Endometrial microvascular endothelial cells (primary cell): ENCODE data around the gene NCKAP5. TPM values are rescaled to one million over a fixed set of nuclear protein-coding genes. Genes with fewer than 3 reads are reported as not detected.

Source experiments
- in situ Hi-C: cut with HindIII; loops from 2 replicates; pipeline ENCODE4 v1.10.0; 2017; ENCODE audit warnings: low sequenced_read_pairs, low pct_unique_long_range_greater_than_20kb; ENCODE audit errors: inconsistent ontology term
- total RNA-seq: library from RNA; depleted of rRNA; stranded (reverse); fragments of >200 nt; gene quantifications from one replicate; pipeline ENCODE4 v1.2.3, GENCODE V29; 2015; ENCODE audit errors: inconsistent ontology term

Gene NCKAP5
- total RNA-seq, 1 donor from 2014 or later, result 0.84 TPM

DNA sequence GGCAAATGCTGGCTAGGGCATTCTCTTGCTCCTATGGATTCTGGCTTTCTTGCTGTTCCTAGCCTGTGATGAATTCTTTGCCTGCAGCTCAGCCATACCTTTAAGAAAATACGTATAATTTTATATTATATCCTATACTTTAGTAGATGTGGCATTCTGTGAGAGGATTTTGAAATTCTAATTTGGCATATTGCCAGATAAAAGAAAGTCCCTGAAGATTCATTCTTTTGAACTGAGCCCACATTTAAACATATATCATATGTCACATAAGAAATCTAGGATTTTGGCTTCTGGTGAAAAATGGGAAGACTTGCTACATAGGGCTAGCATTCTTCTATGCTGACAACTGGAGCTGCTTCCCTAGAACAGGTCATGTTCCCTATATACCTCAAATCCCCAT lies 806.8 kb downstream of the NCKAP5 start:
- in situ Hi-C loops, result no loop called here

DNA sequence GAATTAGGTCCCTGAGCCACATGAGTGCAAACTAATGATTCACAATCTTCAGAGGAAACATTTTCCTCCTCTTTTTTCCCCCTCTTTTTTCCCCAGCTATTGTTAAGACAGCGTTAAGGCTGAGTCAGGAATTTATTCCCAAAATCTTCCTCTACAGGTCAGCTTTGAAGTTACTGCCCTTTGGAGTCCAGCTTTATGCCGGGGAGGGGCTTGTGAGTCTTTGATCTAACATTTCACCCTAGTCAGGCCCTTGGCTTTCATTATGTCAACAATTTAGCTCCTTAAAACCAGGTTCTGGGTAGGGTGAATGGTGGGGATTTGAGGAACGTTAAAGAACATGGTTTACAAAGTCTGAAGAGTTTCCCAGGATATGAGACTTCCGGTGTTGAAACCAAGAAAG lies 807.3 kb downstream of the NCKAP5 start:
- in situ Hi-C loops, result no loop called here

DNA sequence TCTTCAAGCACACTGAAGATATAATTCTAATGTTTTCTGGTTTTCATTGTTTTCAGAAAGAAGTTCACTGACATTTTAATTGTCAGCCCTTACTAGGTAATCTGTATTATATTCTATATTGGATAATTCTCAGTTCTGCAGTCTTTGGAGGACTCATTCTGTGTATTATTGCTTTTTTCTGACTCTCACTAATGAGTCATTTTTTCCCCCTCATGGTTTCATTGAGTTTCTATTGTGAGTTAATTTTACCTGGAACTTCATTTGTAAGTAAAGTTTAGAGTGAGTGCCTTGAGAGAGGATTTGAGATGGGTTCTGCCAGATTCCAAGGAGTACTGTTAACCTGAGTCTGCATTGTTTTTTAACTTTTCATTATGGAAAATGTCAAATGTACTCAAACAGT lies 807.9 kb downstream of the NCKAP5 start:
- in situ Hi-C loops, result no loop called here

DNA sequence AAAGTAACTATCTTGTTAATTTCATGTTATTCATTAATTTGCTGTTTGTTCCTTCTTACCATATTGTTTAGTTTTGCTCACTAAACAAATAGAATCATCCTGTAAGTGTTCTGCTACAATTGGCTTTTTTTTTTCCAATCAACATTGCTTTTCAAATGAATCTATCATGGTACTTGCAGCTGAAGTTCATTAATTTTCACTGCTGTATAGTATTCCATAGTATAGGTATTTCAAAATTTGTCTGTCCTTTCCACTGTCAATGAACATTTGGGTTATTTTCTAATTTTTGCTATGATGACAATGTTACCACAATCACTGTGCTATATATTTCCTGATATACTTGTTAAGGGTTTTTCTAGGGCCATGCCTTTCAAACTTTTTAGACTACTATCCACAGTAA lies 809.3 kb downstream of the NCKAP5 start:
- in situ Hi-C loops, result no loop called here

DNA sequence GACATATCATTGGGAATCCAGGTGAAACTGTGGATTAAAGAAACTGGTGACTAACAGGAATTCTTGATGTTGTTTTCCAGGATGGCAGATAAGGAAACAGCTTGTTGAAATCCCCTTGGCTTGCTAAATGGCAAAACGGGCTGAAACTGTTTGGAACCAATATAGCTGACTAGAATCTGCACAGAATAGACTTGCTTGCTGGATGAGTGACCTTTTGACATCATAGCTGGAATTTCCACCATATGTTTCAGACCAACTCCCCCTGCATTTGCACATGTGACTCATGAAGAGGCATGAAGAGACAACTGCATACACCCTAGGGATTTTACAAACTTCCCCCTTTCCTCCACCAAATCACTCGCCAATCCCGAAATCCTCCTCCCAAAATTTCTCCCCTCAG lies 810.6 kb downstream of the NCKAP5 start:
- in situ Hi-C loops, result no loop called here

DNA sequence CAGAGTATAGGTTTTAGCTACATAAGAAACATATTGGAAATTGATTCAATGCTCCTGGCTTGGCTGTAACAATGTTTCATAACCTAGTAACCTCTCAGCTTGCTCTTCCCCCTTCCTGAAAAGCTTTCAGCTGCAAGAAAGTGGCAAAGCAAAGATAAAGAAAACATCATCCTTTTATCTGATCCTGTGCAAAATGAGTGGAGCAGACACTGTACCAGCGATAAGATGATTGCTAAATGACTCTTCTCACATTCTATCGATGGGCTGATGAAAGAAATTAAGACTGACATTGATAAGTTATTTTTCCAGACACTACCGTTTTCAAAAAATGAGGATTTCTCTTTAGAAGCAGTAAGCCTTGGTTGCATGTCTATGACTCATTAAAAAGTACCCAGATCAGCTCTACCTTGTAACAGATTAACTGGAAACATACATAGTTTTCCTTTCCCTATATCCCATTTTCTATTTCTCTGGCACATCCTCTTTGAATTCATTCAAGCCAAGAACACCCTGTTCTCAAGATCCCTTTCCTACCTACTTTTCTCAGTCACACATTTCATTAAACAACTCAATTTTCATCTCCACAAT lies 811.2 kb downstream of the NCKAP5 start:
- in situ Hi-C loops, result no loop called here

DNA sequence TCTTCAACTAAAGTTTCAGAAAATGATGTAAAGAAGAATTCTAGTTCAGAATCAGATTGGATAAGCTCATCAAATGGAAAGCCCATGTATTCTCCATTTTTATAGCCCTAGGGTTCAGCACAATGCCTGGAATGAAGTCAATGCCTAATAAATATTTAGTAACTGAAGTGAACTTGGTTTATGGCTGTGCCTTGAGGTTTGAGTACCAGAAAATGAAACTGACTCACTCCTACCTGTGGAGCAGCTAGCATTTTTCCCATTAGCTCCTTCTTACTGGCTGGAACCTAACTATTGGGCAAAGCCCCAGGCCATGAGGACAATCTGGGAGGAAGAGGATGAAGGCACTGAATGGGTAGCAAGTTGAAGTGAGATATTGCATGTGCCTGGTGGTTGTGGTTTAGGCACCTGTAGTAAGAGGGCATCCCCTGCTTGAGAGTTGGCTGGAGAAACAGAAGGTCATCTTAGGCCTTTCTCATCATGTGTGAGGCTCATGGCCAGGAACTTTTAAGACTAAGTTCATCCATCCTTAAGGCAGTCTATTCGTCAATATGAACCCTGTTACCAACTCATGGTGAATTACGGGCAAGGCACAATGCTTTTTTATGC lies 813.3 kb downstream of the NCKAP5 start:
- in situ Hi-C loops, result no loop called here

DNA sequence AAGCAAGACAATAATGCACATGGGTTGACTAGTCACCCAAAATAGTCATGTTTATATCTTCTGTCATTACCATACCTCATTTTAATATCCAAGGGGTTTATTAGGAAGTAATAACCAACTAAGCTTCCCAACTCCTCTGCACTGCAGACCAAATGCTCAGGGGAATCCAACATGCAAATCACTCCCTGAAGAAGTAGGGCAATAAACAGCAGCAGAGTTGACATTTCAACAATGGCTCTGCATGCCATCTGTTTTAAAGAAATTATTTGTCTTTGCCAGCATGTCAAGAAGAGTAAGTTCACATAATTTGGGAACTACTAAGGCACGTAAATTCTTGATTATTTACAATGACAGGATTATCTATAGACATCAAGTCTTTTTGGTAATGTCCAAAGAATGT lies 813.9 kb downstream of the NCKAP5 start:
- in situ Hi-C loops, result no loop called here

DNA sequence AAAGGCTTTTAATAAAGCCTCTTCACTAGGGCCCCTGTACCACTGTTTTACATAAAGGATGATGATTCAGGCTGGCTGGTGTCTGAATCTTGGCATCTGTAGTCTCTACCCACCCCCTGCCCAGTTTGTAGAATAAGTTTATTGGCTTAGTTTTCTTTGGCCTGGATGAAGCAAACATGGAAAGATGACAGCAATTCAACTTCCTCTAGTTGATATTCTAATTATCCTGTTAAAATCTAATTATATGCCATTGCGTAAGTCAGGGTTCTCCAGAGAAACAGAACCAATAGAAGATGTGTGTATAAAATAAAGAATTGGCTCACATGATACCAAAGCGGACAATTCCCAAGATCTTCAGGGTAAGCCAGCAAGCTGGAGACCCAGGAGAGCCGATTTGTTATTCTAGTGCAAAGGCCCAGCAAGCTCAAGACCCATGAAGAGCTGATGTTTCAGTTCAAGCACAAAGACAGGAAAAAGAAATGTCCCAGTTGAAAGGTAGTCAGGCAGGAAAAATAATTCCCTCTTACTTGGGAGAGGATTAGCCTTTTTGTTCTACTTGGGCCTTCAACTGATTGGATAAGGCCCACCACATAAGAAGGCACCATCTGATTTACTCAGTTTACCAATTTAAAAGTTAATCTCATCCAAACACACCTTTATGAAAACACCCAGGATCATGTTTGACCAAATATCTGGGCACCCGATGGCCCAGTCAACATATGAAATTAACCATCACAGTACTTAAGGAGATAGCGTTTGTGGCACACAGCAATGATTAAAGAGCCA lies 815.6 kb downstream of the NCKAP5 start:
- in situ Hi-C loops, result no loop called here

DNA sequence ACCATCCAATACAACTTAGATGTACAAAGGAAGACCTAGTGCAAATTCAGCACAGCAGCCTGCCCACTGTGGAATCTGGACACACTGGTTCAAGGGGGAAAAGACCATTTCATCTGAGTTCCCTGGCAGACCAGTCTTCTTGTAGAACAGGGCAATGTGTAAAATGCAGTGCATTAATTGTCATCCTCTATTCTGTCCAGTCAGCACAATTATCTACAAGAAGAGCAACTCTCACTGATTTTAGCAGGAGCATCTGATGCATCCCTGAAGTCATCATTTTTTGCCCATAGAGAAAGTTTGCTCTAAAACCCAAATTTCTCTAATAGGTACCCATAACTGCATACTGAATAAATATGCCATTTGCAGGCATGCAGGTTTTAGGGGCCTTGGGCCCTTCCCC lies 816.4 kb downstream of the NCKAP5 start:
- in situ Hi-C loops, result no loop called here

DNA sequence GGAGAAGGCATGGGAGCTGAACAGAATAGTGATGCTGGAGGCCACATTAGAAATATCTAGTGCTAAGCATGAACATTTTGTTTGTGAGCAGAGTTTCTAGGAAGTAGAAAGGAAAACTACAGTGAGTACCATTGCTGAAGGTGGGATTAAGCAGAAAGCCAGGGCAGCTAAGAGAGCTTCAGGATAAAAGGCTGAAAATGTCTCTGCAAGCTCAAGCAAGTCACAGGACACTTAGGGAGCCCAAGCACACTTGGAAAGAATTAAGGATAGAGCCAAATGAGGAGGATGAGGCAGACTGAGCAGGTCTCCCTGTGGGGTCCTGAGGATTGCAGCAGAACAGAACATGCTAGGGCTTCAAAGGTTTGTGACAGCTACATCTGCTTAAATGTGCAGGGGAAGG lies 817.7 kb downstream of the NCKAP5 start:
- in situ Hi-C loops, result no loop called here

DNA sequence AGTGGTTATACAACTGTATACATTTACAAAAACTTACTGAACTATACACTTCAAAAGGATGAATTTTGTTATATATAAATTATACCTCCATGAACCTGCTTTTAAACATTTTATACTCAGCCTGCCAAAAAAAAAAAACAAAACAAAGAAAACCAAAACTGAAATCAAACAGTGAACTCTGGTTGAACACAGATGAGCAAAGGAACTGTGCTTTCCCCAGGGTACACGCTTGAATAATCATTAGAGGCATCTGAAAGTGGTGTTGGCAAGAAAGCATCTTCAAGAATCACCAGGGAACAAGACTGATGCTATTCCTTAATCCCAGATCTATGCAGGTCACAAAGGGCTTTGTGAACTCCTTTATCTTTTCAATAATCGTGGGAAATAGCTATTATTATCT lies 821.2 kb downstream of the NCKAP5 start:
- in situ Hi-C loops, result no loop called here

DNA sequence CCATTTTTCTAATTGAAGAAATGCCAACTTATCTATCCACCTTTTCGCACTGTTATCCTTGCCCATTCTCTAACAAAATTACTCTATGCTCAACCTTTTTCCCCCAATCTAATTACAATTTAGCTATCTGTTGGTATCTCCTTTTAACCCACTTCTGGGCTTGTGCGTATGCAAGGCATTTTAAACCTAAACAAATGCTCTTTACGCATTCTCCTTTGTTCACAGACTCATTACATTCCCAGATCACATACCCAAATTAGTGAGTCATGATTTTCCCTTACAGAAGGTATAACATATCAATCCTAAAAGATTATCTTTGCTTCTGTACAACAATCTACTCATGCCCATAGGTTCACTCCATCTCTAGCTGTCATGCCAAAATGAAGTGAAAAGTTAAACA lies 826.5 kb downstream of the NCKAP5 start:
- in situ Hi-C loops, result no loop called here

DNA sequence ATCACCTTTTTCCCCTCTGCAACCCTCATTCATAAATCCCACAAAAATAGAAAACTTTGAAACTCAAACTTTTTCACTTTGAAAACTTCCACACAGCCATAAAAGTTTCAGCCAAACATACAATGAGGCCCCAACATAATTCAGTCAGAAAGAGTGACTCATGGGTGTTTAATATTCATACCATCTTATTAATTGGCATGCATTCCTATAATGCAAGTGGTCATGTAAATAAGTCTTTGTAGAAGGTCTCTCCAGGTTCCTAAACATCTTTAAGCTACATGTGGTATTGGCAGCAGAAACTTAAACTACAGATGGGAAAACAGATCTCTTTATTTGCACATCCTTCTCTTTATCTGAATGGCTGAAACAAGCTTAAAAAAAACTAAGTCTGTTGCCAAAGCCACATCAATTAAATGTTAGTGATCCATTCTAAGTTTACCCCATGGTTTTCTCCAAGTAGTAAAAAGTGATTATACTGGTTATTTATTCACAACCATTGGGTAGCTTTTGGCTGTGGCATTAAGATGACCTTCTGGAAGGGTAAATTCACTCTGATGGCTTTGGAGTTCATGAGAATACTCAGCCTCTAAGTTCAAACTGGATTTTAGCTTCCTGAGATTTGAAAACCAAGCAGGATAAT lies 828.1 kb downstream of the NCKAP5 start:
- in situ Hi-C loops, result no loop called here

DNA sequence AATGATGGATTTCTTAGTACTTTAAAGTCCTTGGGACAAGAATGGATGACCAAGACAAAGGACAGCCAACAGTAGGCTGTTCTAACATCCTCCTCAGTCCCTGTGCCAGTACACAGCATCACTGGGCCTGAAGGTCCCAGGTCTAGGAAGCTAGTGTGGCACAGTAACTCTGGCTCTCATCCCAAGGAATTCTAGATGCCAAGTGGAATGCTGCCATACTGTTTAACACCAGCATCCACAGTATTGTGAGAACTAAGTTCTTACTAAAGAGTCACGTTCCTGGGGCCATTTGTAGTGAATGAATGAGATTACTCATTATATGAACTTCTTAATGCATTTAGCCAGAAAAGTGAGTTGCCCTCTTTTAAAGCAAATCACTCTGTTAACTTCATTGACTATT lies 830.0 kb downstream of the NCKAP5 start:
- in situ Hi-C loops, result no loop called here

DNA sequence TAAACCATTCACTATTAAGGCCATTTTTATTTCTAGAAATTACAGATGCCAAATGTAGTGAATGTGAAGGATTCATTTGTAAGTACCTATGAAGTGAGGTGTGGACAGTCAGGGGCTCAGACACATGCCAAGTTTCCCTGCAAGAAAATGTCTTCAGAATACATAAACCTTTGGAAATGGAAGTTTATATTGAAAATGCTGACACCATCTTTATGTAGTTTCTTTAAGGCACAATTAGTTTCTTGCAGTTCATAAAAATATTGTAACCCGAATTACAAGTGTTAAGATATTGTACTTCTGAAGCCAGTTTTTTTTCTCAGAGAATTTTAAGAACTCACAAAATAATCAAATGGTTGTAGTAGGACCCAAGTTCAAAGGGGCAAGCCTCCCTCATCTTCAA lies 832.2 kb downstream of the NCKAP5 start:
- in situ Hi-C loops, result no loop called here

DNA sequence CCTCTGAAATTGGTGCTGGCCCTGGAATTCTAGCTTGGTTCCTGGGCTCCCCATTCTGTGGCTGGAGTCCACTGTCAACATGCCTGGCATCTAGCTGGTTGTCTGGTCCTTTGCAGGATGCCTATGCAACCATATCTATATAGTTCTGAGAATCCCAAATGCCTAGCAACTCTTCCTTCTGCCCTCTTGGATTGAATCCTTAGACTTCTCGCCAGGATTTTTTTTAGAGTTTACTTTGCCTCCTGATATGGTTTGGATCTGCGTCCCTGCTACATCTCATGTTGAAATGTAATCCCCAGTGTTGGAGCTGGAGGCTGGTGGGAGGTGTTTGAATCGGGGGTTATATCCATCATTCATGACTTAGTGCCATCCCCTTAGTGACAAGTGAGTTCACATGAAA lies 833.3 kb downstream of the NCKAP5 start:
- in situ Hi-C loops, result no loop called here

DNA sequence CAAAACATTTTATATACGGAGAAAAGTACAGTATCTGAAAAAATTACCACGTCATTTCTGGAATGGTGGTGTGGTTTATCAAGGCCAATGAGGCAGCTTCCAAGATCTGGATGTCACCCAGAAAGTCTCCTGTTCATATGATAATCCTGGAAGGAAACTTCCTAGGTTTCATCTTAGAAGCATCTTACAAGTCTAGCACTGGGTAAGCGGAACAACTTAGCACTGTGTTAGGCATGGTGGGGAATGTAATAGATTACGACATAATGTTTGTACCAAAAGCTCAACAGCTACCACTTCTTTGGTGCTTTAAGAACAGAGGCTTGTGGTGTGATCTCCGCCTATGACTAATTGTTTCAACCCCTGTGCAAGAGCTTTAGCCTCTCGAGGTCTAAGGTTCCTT lies 835.2 kb downstream of the NCKAP5 start:
- in situ Hi-C loops, result no loop called here

DNA sequence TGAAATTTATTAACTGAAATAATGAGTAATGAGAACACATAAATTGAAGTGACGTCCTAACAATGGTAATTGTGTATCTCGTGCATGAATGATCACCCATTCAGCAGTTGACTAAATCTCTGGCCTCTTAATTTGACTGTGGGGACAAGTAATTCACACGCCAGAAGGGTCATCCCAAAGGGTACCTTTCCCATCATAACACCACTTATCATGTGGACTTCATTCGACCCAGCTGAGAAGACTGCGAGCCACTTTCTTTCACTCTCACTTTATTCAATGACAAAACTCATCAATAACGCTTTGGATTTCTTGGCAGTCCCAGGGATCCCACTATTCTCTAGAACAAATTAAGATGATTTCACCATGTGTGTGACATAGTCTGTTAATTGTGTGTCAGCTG lies 835.6 kb downstream of the NCKAP5 start:
- in situ Hi-C loops, result no loop called here

DNA sequence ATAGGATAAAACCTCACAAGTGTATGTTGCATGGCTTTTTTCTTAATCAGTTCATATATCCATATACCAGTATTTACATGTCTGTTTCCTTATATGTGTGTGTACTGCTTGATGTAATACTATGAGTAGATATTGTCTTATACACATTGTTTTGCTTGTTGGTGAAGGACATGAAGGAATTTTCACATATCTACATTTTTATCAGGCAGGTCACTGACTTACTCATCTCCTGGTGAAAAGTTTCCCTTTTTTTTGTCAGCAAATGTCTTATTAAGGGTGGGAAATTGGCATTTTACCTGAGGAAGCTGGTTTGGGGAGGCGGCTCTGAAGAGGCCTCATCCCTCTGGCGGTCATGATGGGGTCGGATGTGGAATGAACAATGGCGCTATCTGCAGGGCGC lies 836.8 kb downstream of the NCKAP5 start:
- in situ Hi-C loops, result no loop called here
